KOPT-K1 (cell line): ENCODE results near the gene FGF2.
"Not testable (repeated sequence)": the region's sequence is repeated elsewhere in the genome, so short reads cannot be mapped to it uniquely, and the experiment has no call there.

Experiments
- H3K27ac ChIP-seq: fragments of 200-600 bp; sonication (generic); 2 replicates; pipeline ENCODE4 v1.5.1; 2016; ENCODE audit warnings: antibody characterized with exemption, mild to moderate bottlenecking, low read depth, low read length; ENCODE audit not compliant: poor library complexity, severe bottlenecking
- H3K36me3 ChIP-seq: fragments of 200-600 bp; sonication (generic); 2 replicates; pipeline ENCODE4 v1.5.1; 2017; ENCODE audit warnings: antibody characterized with exemption, mild to moderate bottlenecking, low read length, moderate library complexity; ENCODE audit not compliant: insufficient read depth
- H3K9me3 ChIP-seq: fragments of 200-600 bp; sonication (generic); 2 replicates; pipeline ENCODE4 v1.5.1; 2017; ENCODE audit warnings: antibody characterized with exemption, low read length, mild to moderate bottlenecking; ENCODE audit not compliant: insufficient read depth, poor library complexity, severe bottlenecking

FGF2 gene

DNA sequence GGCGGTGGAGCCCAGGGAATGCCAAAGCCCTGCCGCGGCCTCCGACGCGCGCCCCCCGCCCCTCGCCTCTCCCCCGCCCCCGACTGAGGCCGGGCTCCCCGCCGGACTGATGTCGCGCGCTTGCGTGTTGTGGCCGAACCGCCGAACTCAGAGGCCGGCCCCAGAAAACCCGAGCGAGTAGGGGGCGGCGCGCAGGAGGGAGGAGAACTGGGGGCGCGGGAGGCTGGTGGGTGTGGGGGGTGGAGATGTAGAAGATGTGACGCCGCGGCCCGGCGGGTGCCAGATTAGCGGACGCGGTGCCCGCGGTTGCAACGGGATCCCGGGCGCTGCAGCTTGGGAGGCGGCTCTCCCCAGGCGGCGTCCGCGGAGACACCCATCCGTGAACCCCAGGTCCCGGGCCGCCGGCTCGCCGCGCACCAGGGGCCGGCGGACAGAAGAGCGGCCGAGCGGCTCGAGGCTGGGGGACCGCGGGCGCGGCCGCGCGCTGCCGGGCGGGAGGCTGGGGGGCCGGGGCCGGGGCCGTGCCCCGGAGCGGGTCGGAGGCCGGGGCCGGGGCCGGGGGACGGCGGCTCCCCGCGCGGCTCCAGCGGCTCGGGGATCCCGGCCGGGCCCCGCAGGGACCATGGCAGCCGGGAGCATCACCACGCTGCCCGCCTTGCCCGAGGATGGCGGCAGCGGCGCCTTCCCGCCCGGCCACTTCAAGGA lies at the start of gene FGF2:
TSS of gene FGF2 (plus strand) at position 279 of the 705 bp plus-strand sequence. CDS start at position 623, 344 bp downstream.
- Histone ChIP-seq H3K9me3 (peaks cover 16% of the 10 kb centered on the region), H3K27ac (no peak within 1 kb of the TSS), H3K36me3 (no peaks in the 10 kb centered on the region)

DNA sequence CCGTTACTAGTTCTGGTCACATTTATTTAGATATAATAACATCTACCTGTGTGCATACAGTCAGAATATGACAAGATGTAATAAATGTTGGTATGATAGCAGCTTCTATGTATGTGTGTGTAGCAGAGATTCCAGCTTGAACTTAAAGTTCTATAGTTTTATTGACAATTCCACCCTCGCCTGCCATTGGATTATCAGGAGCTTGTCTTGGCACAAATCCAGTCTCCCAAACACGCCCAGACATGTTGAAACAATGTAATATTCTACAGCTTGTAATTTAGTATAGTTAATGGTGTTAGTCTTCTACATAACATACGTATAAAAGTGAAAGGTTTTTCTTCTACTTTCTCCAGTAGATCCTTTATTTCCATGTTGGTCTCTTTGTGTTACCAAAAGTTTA lies 49.7 kb upstream of the FGF2 start:
- H3K27ac ChIP-seq, result no peak overlapping the region
- H3K9me3 ChIP-seq, result no peaks in the 10 kb centered on the region
- H3K36me3 ChIP-seq, result no peaks in the 10 kb centered on the region

DNA sequence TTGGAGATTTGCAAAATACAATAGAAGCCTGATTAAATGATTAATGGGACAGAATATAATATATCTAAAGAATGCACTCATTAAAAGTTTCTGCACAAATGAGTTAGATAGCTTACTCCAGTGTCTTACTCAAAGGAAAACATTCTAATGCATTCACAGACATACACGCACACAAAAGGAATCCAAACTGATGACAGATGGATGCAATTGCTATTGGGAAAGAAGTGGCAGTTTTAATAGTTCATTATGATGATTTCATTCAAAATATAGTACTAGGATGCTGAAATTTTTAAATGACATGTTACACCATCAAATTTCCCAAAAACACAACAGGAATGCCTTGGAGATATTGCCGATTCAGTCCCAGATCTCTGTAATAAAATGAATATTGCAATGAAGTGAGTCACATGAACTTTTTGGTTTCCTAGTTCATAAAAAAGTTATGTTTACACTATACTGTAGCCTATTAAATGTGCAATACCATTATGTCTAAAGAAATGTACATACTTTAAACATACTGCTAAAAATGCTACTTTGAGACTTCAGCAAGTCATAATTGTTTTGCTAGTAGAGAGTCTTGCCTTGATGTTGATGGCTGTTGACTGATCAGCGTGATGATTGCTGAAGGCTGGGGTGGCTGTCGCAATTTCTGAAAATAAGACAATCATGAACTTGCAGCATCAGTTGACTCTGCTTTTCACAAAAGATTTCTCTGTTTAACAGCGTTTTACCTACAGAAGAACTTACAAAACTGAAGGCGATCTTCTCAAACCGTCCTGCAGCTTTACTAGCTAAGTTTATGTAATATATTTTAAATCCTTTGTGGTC lies 48.6 kb upstream of the FGF2 start:
- H3K27ac ChIP-seq, result no peak overlapping the region

DNA sequence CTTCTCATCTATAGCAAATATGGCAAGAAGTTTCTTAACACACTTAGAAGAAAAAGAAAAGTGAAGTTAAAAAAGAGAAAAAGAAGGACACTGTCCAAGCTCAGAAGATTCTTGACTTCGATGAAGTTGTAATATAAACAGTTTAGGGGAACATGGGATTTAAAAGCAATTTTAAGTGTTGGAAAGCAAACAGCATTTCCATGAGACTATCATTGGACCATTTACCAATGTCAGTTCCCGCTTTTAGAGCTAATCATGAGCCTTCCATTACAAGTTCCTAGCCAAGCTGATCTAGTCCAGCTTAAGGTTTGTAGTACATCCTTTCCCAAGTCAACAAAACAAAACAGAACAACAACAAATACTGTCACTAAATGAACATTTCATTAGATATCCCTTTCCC lies 45.1 kb upstream of the FGF2 start:
- no peaks in the 10 kb centered on the region for H3K9me3 ChIP-seq
- H3K27ac ChIP-seq, result no peak overlapping the region

More for the DNA sequence above, 48.6 kb upstream of the FGF2 start:
- Histone ChIP-seq H3K36me3 (no peaks in the 10 kb centered on the region), H3K9me3 (no peaks in the 10 kb centered on the region)

DNA sequence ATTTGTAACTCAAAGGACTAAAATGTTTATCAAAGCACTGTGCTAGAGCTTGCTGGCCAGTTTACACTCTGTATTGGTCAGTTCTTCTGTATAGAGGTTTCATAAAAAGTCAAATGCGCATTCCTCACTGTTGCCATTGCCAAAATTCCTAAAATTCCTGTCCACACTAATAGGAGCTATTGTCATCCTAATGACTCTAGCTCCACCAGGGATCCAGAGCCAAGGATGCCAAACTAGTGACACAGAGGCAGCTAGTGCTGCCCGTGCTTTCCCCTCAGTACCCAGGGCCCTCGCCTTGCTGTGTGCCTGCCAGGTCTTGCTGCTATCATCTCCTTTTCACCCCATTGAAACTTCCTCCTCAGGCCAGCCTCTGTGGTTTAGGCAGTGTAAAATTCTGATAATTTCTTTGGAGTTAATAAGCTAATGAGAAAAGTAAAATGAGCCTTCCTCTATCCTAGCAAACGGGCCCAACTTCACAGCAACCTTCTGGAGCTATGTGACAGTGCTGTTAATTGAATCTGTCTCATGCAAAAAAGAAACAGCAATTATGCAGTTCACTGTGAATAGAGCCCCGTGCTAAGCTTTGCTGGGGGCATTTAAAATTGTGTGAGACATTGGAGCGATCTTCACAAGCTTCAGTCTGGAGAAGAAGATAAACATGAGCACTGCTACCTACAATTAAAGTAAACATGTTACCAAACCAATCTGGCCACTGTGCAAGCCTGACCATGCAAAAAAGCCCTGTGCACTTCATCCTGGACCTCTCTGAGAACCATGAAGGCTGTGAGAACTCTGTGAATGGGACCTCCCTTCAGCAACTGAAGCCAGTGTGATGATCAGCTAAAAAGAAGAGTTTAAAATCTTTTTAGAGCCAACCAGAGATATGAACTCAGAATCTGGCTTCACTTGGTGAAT lies 43.1 kb upstream of the FGF2 start:
- no peaks in the 10 kb centered on the region for H3K9me3 ChIP-seq
- no peaks in the 10 kb centered on the region for H3K36me3 ChIP-seq
- no peak overlapping the region for H3K27ac ChIP-seq

More for the DNA sequence above, 45.1 kb upstream of the FGF2 start:
- H3K36me3 ChIP-seq, result no peaks in the 10 kb centered on the region

DNA sequence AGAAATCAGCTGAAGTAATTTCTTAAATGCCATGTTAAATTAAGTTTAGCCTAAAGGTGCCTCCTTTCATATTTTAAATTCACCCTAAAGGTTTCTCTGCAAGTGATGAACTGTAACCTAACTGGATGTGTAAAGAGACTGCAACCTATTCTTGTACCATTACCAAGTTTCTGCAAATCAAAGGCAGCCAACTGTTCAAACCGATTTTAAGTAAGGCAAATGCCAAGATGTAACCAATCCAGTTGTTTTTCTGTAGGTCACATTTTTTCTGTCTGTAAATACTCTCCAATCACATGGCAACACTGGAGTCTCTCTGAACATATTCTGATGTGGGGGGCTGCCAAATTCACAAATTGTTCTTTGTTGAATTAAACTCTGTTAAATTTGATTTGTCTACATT lies 42.4 kb upstream of the FGF2 start:
- Histone ChIP-seq H3K9me3 (no peaks in the 10 kb centered on the region), H3K27ac (no peak overlapping the region), H3K36me3 (no peaks in the 10 kb centered on the region)

DNA sequence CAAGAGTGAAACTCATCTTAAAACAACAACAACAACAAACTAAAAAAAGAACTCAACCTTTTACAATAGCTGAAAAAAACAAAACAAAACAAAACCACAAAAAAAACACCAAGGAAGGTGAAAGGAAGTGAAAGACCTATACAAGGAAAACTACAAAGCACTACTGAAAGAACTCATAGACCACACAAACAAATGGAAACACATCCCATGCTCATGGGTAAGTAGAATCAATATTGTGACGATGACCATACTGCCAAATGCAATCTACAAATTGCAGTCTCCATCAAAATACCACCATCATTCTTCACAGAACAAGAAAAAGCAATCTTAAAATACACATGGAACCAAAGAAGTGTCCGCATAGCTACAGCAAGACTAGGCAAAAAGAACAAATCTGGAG lies 41.5 kb upstream of the FGF2 start:
- H3K9me3 ChIP-seq, result no peaks in the 10 kb centered on the region
- H3K36me3 ChIP-seq, result no peaks in the 10 kb centered on the region
- H3K27ac ChIP-seq, result no peak overlapping the region

DNA sequence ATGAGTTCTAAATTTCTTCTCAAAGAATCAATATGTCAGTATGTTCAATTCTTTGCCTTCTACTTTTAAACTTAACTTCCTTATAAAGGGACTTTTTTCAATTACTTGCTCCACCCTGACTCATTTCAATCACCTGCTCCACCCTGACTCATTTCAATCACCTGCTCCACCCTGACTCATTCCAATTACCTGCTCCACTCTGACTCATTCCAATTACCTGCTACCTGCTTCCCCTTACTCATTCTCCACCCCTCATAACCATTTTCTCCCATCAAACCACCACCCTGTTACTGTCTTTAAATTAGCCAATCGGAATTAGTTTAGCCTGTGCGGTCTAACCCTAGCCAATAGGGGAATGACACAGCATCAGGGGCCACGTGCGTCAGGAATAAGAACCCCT lies 40.3 kb upstream of the FGF2 start:
- not testable (repeated sequence) for H3K36me3 ChIP-seq, H3K27ac ChIP-seq

DNA sequence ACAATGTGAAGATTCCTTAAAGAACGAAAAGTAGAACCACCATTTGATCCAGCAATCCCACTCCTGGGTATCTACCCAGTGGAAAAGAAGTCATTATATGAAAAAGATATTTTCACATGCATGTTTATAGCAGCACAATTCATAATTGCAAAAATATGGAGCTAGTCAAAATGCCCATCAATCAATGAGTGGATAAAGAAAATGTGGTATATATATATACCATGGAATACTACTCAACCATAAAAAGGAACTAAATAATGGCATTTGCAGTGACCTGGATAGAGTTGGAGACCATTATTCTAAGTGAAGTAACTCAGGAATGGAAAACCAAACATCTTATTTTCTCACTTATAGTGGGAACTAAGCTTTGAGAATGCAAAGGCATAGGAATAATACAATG lies 39.7 kb upstream of the FGF2 start:
- not testable (repeated sequence) for H3K9me3 ChIP-seq, H3K27ac ChIP-seq, H3K36me3 ChIP-seq

More for the DNA sequence above, 40.3 kb upstream of the FGF2 start:
- not testable (repeated sequence) for H3K9me3 ChIP-seq

DNA sequence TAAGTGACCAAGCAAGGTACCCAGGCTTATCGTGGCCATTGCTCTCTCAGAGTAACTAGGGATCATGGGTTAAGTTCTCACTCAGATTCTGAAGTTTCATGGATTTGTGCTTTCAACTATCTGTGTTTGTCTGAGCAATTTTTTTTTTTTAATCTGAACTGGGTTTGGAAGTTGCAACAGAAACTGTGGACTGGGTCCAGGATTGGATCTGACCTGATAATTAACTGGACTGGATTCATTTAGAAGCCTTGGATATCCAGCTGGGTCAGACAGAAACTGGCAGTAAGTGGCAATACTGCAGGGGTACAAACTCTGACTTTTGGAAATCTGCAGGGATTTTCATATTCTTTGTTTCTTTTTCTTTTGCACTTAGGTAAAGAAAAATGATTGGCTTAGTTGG lies 38.7 kb upstream of the FGF2 start:
- Histone ChIP-seq H3K9me3 (no peaks in the 10 kb centered on the region), H3K27ac (no peak overlapping the region), H3K36me3 (no peaks in the 10 kb centered on the region)

DNA sequence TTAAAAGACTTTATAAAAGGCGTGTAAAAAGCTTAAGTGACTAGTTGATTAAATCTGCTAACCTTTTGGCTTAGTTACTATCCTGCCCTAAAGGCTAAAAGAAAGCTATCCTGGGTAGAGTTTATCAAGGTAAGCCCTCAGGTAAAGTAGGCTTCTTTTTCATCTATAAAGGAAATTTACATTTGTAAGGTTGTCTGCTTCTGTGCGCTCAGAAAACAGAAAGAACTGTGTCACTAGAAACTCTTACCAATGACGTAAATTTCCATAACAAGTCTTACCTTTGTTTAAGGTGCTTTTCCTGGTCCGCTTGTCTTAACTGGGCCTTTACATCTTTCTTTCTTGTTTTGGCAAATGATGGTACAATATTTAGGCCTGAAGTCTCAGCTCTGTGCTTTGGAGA lies 37.7 kb upstream of the FGF2 start:
- no peak overlapping the region for H3K27ac ChIP-seq
- H3K36me3 ChIP-seq, result no peaks in the 10 kb centered on the region
- no peaks in the 10 kb centered on the region for H3K9me3 ChIP-seq

DNA sequence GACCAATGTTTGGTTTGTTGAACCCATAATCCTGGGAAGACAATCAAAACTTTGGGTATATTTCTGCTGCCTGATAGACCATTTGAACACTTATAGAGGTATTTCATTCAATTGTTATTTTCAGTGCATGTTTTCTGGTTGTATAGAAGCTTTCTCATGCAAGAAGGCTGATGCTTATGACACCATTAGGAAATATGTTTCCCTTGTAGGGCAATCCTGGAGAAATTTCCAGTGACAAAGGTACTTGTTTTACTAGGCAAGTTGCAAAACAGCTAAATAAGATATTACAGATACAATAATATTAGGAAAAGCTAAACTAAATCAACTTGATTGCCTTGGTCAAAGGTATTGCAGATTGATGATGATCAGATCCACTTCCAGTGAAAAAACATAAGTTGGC lies 32.8 kb upstream of the FGF2 start:
- H3K27ac ChIP-seq, result no peak overlapping the region
- no peaks in the 10 kb centered on the region for H3K9me3 ChIP-seq
- H3K36me3 ChIP-seq, result no peaks in the 10 kb centered on the region

DNA sequence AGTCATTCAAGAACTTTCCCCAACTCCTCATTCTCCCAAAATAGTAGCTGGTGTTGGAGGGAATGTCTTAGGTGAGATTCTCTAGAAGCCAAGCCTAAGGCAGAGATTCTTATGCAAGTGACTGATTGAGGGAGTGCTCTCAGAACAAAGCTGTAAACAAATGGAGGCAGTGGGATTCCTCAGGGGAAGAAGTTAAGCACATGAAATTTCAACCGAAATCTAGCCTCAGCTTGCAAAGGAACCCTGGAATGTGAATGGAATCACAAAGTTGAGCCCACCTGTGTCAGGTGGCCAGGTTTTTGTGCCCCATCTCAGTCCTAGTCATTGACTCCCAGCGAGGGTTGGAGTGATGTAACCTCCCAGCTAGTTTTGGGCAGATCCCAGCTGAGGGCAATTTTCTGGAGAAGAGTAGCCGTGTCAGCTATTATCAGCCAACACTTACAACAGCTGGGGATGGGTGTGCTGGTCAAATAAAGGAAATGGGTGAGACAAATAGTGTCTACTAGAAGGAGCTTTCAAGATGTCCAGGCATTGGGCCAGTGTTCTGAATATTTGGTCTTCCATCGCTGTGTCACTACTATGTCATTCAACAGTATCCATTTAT lies 29.7 kb upstream of the FGF2 start:
- H3K27ac ChIP-seq, result no peak overlapping the region
- H3K36me3 ChIP-seq, result no peaks in the 10 kb centered on the region
- H3K9me3 ChIP-seq, result no peaks in the 10 kb centered on the region

DNA sequence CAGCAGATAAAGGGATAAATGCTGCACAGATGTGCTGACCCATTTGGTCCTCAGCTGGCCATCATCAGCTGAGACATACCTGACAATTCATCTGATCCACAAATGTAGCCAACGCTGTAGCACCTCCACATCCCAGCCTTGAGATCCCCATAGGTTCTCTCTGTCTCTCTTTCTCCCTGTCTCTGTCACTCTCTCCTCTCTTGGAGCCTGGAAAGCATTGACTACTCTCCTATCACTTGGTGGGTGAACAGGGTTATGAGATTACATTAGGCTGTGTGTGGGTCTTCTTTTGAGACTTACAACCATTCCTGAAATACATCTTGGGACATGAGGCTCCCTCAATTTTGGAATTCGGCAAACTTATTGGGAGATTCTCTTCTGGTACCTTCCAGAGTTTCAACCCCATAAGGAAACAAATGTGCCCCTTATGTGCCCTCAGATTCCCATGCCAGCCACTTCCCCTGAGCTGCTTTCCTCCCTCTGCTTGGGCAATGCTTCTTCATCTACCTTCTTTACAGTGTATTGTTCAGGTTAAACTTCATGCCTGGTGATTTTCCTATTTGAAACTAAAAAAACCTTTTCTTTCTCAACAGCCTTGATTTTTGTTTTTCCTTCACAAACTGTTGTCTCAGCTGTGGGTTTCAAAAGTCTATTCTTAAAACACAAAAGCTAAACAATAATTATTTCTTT lies 29.1 kb upstream of the FGF2 start:
- H3K36me3 ChIP-seq, result no peaks in the 10 kb centered on the region
- H3K27ac ChIP-seq, result no peak overlapping the region
- no peaks in the 10 kb centered on the region for H3K9me3 ChIP-seq
